Thymus (tissue), 11 donors: Measurements from ENCODE around the gene LYPD6. TPM values are rescaled to one million over a fixed set of nuclear protein-coding genes. Genes with fewer than 3 reads are reported as not detected.

ENCODE experiments used
- DNase-seq, 9 donors: peaks; one replicate each; pipeline ENCODE4 v3.0.0-alpha.2; 2013; ENCODE audit warnings: low spot score in 9 of 9, low read depth in 6 of 9, missing footprints in 1 of 9
- H3K27ac ChIP-seq, 2 donors: one replicate each; pipeline ENCODE4 v1.5.1; 2013; ENCODE audit warnings: control low read depth in 1 of 2, low read depth in 1 of 2, low read length in 1 of 2, mild to moderate bottlenecking in 1 of 2, moderate library complexity in 1 of 2
- H3K27me3 ChIP-seq, 2 donors: one replicate each; pipeline ENCODE4 v1.5.1; 2013; ENCODE audit warnings: low read length in 1 of 2; ENCODE audit not compliant: control insufficient read depth in 2 of 2, insufficient read depth in 1 of 2
- H3K36me3 ChIP-seq, 2 donors: one replicate each; pipeline ENCODE4 v1.5.1; 2013; ENCODE audit warnings: low read length in 1 of 2, mild to moderate bottlenecking in 1 of 2, moderate library complexity in 1 of 2; ENCODE audit not compliant: control insufficient read depth in 2 of 2, insufficient read depth in 2 of 2
- H3K4me1 ChIP-seq, 2 donors: one replicate each; pipeline ENCODE4 v1.5.1; 2013; ENCODE audit warnings: low read length in 2 of 2; ENCODE audit not compliant: control insufficient read depth in 2 of 2, insufficient read depth in 2 of 2
- H3K4me3 ChIP-seq, 2 donors: one replicate each; pipeline ENCODE4 v1.5.1; 2013; ENCODE audit warnings: low read length in 2 of 2, control low read depth in 1 of 2, mild to moderate bottlenecking in 1 of 2
- H3K9me3 ChIP-seq, 2 donors: one replicate each; pipeline ENCODE4 v1.5.1; 2013; ENCODE audit warnings: low read length in 1 of 2, mild to moderate bottlenecking in 1 of 2; ENCODE audit not compliant: control insufficient read depth in 2 of 2, insufficient read depth in 1 of 2
- WGBS: extraction: QIAGEN DNeasy Blood & Tissue Kit; methylation state at CpG from one replicate; pipeline ENCODE4 v1.1.7; 2013; 5-methylcytosine and 5-hydroxymethylcytosine counted together
- polyA plus RNA-seq: library from polyadenylated mRNA; stranded (reverse); fragments of 200-250 nt; gene quantifications from one replicate; pipeline ENCODE4 v1.2.3, GENCODE V29; 2013
- total RNA-seq: library from RNA; stranded (reverse); fragments of 120-200 nt; gene quantifications from one replicate; pipeline ENCODE4 v1.2.4, GENCODE V29; 2013
- donor health status: healthy.

Gene LYPD6
- total and polyA plus RNA-seq, 2 donors: 0.23 to 0.38 TPM

GRCh38 chr2:149385350-149385749 lies 55.0 kb downstream of the LYPD6 start:
- Histone ChIP-seq H3K4me3 (no peak overlapping the region), H3K9me3 (no peaks in the 10 kb centered on the region), H3K27me3 (no peaks in the 10 kb centered on the region), H3K4me1 (no peaks in the 10 kb centered on the region), H3K36me3 (no peaks in the 10 kb centered on the region), H3K27ac (no peak overlapping the region)
- 85% methylated on average over 1 of the region's 1 CpG for WGBS
- DNase-seq: no peak

- no peaks in the 10 kb centered on the region for H3K4me1 ChIP-seq
Observed at GRCh38 chr2:149387411-149387810, 57.0 kb downstream of the LYPD6 start.

GRCh38 chr2:149388120-149388816 lies 57.9 kb downstream of the LYPD6 start:
- Histone ChIP-seq H3K9me3 (no peaks in the 10 kb centered on the region), H3K4me1 (no peaks in the 10 kb centered on the region), H3K27ac (no peak overlapping the region), H3K4me3 (no peak overlapping the region), H3K36me3 (no peaks in the 10 kb centered on the region), H3K27me3 (no peaks in the 10 kb centered on the region)
- WGBS: 69% methylated on average over 2 of the region's 2 CpGs
- no peak for DNase-seq

More at GRCh38 chr2:149387411-149387810, 57.0 kb downstream of the LYPD6 start:
- Histone ChIP-seq H3K36me3 (no peaks in the 10 kb centered on the region), H3K4me3 (no peak overlapping the region), H3K9me3 (no peaks in the 10 kb centered on the region), H3K27me3 (no peaks in the 10 kb centered on the region), H3K27ac (no peak overlapping the region)
- no peak for DNase-seq
- WGBS: 79% methylated on average over 2 of the region's 2 CpGs

- no peaks in the 10 kb centered on the region for H3K9me3 ChIP-seq
- no peak overlapping the region for H3K27ac ChIP-seq
- DNase-seq: no peak
- 89% methylated on average over 6 of the region's 6 CpGs for WGBS
- H3K27me3 ChIP-seq: no peaks in the 10 kb centered on the region
- H3K36me3 ChIP-seq: no peaks in the 10 kb centered on the region
- no peaks in the 10 kb centered on the region for H3K4me1 ChIP-seq
- H3K4me3 ChIP-seq: no peak overlapping the region
Observed at GRCh38 chr2:149389506-149390167, 59.2 kb downstream of the LYPD6 start.

- H3K4me3 ChIP-seq: no peak overlapping the region
- WGBS: 90% methylated on average over 4 of the region's 4 CpGs
- no peak overlapping the region for H3K27ac ChIP-seq
- H3K4me1 ChIP-seq: no peaks in the 10 kb centered on the region
- H3K36me3 ChIP-seq: no peaks in the 10 kb centered on the region
- H3K9me3 ChIP-seq: no peaks in the 10 kb centered on the region
- no peak for DNase-seq
- no peaks in the 10 kb centered on the region for H3K27me3 ChIP-seq
Observed at GRCh38 chr2:149393614-149394013, 63.2 kb downstream of the LYPD6 start.

- H3K27me3 ChIP-seq: no peaks in the 10 kb centered on the region
- WGBS: 89% methylated on average over 2 of the region's 2 CpGs
- H3K4me1 ChIP-seq: no peaks in the 10 kb centered on the region
- no peak overlapping the region for H3K4me3 ChIP-seq
- no peak overlapping the region for H3K27ac ChIP-seq
- no peak for DNase-seq
- H3K9me3 ChIP-seq: no peaks in the 10 kb centered on the region
- no peaks in the 10 kb centered on the region for H3K36me3 ChIP-seq
Observed at GRCh38 chr2:149394864-149395263, 64.5 kb downstream of the LYPD6 start.

DNA sequence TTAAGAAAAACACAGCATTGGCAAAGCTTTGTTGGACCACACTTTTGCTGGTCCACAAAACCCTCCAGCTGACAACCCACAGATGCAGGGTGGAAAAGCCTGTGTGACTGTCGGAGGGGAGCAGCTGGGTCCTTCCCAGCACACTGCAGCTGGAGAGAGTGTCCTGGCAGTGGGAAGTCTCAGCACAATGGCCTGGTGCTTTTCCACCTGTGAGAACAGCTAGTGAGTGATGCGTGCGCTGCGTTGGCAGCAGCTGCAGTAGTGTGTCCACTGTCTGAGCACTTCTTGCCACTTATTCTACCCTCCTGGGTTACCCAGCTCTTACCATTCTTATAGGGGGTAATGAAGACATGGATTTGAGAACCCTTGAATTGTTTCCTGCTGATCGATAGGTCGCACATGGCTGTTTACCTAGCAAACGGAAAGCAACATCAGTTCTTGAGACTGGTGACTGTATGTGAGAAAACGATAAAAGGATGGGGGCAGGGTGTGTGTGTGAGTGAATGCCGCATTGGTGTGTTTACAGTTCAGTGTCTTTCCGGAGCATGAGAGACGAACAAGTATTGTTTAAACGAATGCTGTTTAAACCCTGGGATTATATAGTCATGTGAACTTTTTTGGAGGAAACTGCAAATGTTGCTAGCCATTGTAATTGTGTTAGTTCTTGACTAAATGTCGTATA lies 69.7 kb downstream of the LYPD6 start:
- no peaks in the 10 kb centered on the region for H3K27me3 ChIP-seq
- no peak overlapping the region for H3K27ac ChIP-seq
- WGBS: 88% methylated on average over 13 of the region's 13 CpGs
- H3K9me3 ChIP-seq: no peaks in the 10 kb centered on the region
- H3K4me1 ChIP-seq: no peaks in the 10 kb centered on the region
- H3K4me3 ChIP-seq: no peak overlapping the region
- no peaks in the 10 kb centered on the region for H3K36me3 ChIP-seq
- no peak for DNase-seq

GRCh38 chr2:149400997-149401396 lies 70.6 kb downstream of the LYPD6 start:
- H3K27me3 ChIP-seq: no peaks in the 10 kb centered on the region
- no peak for DNase-seq
- WGBS: 94% methylated on average over 2 of the region's 2 CpGs

GRCh38 chr2:149409506-149409905 lies 79.1 kb downstream of the LYPD6 start:
- Histone ChIP-seq H3K4me1 (no peaks in the 10 kb centered on the region), H3K27ac (no peak overlapping the region), H3K36me3 (no peaks in the 10 kb centered on the region), H3K9me3 (no peaks in the 10 kb centered on the region), H3K27me3 (no peaks in the 10 kb centered on the region), H3K4me3 (no peak overlapping the region)
- 75% methylated on average over 3 of the region's 3 CpGs for WGBS
- no peak for DNase-seq

More at GRCh38 chr2:149400997-149401396, 70.6 kb downstream of the LYPD6 start:
- Histone ChIP-seq H3K27ac (no peak overlapping the region), H3K4me3 (no peak overlapping the region), H3K4me1 (no peaks in the 10 kb centered on the region), H3K9me3 (no peaks in the 10 kb centered on the region), H3K36me3 (no peaks in the 10 kb centered on the region)
